OCI-LY3 (cell line): ENCODE results near the gene BPIFA1.

Experiments
- H2AFZ ChIP-seq: fragments of 200-600, 300-600 bp; shearing (Covaris generic); 2 replicates; pipeline ENCODE4 v1.6.0; 2014; ENCODE audit warnings: antibody characterized with exemption, low read depth, low read length
- H3K27ac ChIP-seq: fragments of 200-600, 300-600 bp; sonication (generic); 2 replicates; pipeline ENCODE4 v1.5.1; 2014; ENCODE audit warnings: mild to moderate bottlenecking, low read length, moderate library complexity, mixed read lengths
- H3K27me3 ChIP-seq: fragments of 200-600, 300-600 bp; sonication (generic); 2 replicates; pipeline ENCODE4 v1.6.1; 2014; ENCODE audit warnings: low read depth, low read length, mixed read lengths
- H3K36me3 ChIP-seq: fragments of 200-600, 300-600 bp; sonication (generic); replicated peaks from 2 replicates; pipeline ENCODE3; 2014; ENCODE audit warnings: low read depth, low read length, mixed read lengths
- H3K4me1 ChIP-seq: fragments of 300-600, 200-600 bp; sonication (generic); 2 replicates; pipeline ENCODE4 v1.6.1; 2014; ENCODE audit warnings: low read length, mixed read lengths
- H3K4me2 ChIP-seq: fragments of 200-600, 300-600 bp; sonication (generic); 2 replicates; pipeline ENCODE4 v1.6.1; 2014; ENCODE audit warnings: low read length, mixed read lengths
- H3K4me3 ChIP-seq: fragments of 300-600, 200-600 bp; sonication (generic); 2 replicates; pipeline ENCODE4 v1.5.1; 2014; ENCODE audit warnings: antibody characterized with exemption, mild to moderate bottlenecking, low read length, moderate library complexity
- H3K79me2 ChIP-seq: fragments of 300-600, 200-600 bp; shearing (Covaris generic); 2 replicates; pipeline ENCODE4 v1.6.1; 2014; ENCODE audit warnings: mild to moderate bottlenecking, low read length, mixed read lengths
- H3K9ac ChIP-seq: fragments of 300-600, 200-600 bp; shearing (Covaris generic); 2 replicates; pipeline ENCODE4 v1.6.0; 2014; ENCODE audit warnings: mild to moderate bottlenecking, low read length, moderate library complexity
- H3K9me3 ChIP-seq: fragments of 200-600, 300-600 bp; shearing (Covaris generic); 2 replicates; pipeline ENCODE4 v1.6.1; 2014; ENCODE audit warnings: low read length, mixed read lengths; ENCODE audit not compliant: insufficient read depth
- H4K20me1 ChIP-seq: fragments of 200-600, 300-600 bp; sonication (generic); 2 replicates; pipeline ENCODE4 v1.6.1; 2016; ENCODE audit warnings: low read length, mixed read lengths; ENCODE audit not compliant: insufficient read depth
- EZH2phosphoT487 ChIP-seq: fragments of 200-600 bp; shearing (Covaris generic); IDR thresholded peaks from 2 replicates; pipeline ENCODE4 v1.6.1; 2018; ENCODE audit warnings: antibody characterized with exemption, mixed run types, low read depth
- TF ChIP-seq, protein P1 (sequence below): fragments of 200-600, 300-600 bp; sonication (generic); IDR thresholded peaks from 2 replicates; pipeline ENCODE4 v1.5.1; 2014; ENCODE audit warnings: antibody characterized with exemption, low read length, low read depth

Gene BPIFA1

DNA sequence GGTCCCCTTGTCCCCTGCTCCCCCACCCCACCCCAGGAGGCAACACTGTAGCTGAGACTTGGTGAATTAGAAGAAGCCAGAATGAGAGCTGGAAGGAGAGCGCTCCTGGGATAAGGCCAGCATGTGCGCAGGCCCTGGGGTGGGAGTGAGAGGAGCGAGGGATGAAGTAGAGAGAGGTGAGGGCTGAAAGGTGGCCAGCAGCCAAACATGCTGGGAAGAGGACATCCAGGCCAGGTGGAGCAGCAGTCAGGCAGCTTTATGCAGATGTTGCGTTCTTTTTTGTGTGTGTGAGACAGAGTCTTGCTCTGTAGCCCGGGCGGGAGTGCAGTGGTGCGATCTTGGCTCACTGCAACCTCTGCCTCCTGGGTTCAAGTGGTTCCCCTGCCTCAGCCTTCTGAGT lies 45.0 kb downstream of the BPIFA1 start:
- H3K4me2 ChIP-seq, result no peak overlapping the region
- H3K79me2 ChIP-seq, result no peaks in the 10 kb centered on the region
- no peak overlapping the region for H3K4me3 ChIP-seq
- no peak overlapping the region for H3K27ac ChIP-seq
- no peaks in the 10 kb centered on the region for H4K20me1 ChIP-seq
- TF ChIP-seq, protein P1, sequence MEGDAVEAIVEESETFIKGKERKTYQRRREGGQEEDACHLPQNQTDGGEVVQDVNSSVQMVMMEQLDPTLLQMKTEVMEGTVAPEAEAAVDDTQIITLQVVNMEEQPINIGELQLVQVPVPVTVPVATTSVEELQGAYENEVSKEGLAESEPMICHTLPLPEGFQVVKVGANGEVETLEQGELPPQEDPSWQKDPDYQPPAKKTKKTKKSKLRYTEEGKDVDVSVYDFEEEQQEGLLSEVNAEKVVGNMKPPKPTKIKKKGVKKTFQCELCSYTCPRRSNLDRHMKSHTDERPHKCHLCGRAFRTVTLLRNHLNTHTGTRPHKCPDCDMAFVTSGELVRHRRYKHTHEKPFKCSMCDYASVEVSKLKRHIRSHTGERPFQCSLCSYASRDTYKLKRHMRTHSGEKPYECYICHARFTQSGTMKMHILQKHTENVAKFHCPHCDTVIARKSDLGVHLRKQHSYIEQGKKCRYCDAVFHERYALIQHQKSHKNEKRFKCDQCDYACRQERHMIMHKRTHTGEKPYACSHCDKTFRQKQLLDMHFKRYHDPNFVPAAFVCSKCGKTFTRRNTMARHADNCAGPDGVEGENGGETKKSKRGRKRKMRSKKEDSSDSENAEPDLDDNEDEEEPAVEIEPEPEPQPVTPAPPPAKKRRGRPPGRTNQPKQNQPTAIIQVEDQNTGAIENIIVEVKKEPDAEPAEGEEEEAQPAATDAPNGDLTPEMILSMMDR, result no peak
- no peak for TF ChIP-seq EZH2phosphoT487
- peaks cover 37% of the 10 kb centered on the region for H3K27me3 ChIP-seq
- H3K9ac ChIP-seq, result no peak overlapping the region
- H3K36me3 ChIP-seq, result no peaks in the 10 kb centered on the region
- H3K4me1 ChIP-seq, result no peaks in the 10 kb centered on the region
- H3K9me3 ChIP-seq, result no peaks in the 10 kb centered on the region
- H2AFZ ChIP-seq, result no peak overlapping the region

DNA sequence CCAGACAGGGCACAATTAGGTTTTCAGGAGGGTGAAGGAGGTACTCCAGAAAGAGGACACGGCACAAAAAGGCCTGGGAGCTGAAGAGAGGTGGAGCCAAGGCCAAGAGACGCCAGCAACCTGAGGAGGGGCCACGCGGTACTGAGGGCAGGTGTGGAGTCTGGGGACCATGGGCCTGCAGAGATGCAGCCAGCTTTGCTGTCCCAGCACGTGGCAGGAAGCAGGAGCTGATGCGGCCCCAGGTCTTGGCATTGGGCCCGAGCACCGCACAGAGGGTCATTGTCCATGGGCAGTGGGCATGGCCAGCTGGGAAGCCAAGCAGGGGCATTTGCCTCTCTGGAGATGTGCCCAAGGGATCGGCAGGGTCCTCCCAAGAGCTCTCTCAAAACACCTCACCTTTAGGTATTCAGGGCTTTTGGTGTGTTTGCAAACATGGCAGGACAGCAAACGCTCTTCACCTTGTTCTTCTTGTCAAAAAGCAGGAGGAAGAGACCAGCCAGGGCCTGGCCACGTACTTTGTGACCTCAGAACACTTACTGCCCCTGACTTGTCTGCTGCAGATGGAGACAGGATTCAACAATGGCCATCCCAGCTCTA lies 45.9 kb downstream of the BPIFA1 start:
- Histone ChIP-seq H3K9me3 (no peaks in the 10 kb centered on the region), H3K79me2 (no peaks in the 10 kb centered on the region), H3K4me3 (no peak overlapping the region), H3K9ac (no peak overlapping the region), H3K4me1 (no peaks in the 10 kb centered on the region), H3K27ac (no peak overlapping the region), H4K20me1 (no peaks in the 10 kb centered on the region), H3K27me3 (peaks cover 41% of the 10 kb centered on the region), H3K4me2 (no peak overlapping the region), H2AFZ (no peak overlapping the region), H3K36me3 (no peaks in the 10 kb centered on the region)
- TF ChIP-seq, protein P1, result no peak
- no peak for TF ChIP-seq EZH2phosphoT487

DNA sequence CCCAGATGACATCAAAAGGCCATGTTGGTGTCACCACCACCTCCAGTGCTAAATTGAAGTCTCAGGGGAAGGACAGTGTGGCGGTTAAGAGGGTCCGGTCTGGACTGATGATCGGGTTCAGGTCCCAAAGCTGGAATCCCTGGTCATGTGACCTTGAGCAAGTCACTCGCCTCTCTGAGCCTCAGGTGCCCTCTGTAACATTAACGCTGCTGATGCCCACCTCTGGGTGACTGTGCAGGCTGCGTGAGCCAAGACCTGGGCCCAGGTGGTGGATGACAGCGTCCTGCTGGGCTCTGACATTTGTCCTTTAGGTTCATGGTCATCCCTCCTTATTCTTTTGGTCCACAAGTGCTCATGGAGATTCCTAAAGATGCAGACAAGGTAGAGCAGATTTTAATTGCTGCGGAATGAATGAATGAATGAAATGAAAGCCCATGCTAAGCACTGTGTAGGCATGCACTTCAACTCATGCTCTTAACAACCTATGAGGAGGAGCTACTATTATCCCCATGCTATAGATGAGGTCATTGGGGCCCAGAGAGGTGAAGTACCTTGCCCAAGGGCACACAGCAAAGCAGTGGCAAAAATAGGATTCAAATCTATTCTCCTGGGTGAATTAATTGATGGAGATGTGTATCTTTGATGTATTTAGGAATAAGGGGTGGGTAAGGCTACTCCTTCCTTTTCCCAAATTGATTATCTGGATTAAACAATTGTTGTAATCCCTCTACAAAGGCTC lies 46.6 kb downstream of the BPIFA1 start:
- Histone ChIP-seq H2AFZ (no peak overlapping the region), H3K79me2 (no peaks in the 10 kb centered on the region), H3K36me3 (no peaks in the 10 kb centered on the region), H3K4me3 (no peak overlapping the region), H4K20me1 (no peaks in the 10 kb centered on the region), H3K27me3 (peaks cover 48% of the 10 kb centered on the region), H3K27ac (no peak overlapping the region), H3K9ac (no peak overlapping the region), H3K4me2 (no peak overlapping the region), H3K9me3 (no peaks in the 10 kb centered on the region), H3K4me1 (no peaks in the 10 kb centered on the region)
- TF ChIP-seq EZH2phosphoT487, result no peak
- TF ChIP-seq, protein P1, result no peak

DNA sequence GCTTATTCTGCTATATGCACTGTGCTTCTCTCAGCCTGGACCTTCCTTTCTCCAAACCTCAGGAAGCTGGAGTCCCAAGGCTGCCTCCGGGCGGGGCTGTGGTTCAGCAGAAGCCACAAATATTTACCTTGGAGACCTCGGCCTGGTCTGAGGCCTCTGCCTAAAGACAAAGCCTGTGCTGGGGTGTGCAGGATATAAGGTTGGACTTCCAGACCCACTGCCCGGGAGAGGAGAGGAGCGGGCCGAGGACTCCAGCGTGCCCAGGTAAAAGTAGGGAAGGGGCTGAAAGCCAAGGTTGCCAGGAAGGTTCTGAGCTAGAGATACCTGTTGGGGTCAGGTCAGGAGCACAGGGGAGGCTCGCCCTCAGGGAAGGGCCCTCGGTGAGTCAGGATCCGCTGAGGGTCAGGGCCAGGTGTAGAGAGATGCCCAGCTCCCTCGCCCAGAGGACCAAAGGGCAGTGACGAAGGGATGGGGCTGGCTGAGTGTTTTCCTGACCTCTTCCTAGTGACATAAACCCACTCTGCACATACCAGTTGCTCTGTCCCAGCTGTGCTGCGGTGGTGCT lies 47.3 kb downstream of the BPIFA1 start, which contains the start of gene BPIFB1:
BPIFB1 (plus strand) TSS at position 224 of the 565 bp plus-strand sequence. CDS start 2,860 bp downstream, outside the sequence.
- H3K4me1 ChIP-seq, result no peaks in the 10 kb centered on the region
- H2AFZ ChIP-seq, result no peak within 1 kb of the TSS
- H3K27me3 ChIP-seq, result peaks cover 49% of the 10 kb centered on the region
- H3K27ac ChIP-seq, result no peak within 1 kb of the TSS
- H4K20me1 ChIP-seq, result no peaks in the 10 kb centered on the region
- no peak within 1 kb of the TSS for H3K4me2 ChIP-seq
- H3K4me3 ChIP-seq, result no peak within 1 kb of the TSS
- no peaks in the 10 kb centered on the region for H3K36me3 ChIP-seq
- no peak within 1 kb of the TSS for H3K9ac ChIP-seq
- H3K9me3 ChIP-seq, result no peaks in the 10 kb centered on the region
- no peak for TF ChIP-seq EZH2phosphoT487
- TF ChIP-seq, protein P1, result no peak
- H3K79me2 ChIP-seq, result no peaks in the 10 kb centered on the region
